T-helper 1 cell treated with Interleukin-12 subunit alpha and Interleukin-12 subunit beta and Interleukin-4 antibody, amounts not matched to agents 30 μg/mL and 1 μg/mL, for 36 hours (primary cell): Measurements from ENCODE around the gene WDFY4.
"Not testable (repeated sequence)": the region's sequence is repeated elsewhere in the genome, so short reads cannot be mapped to it uniquely, and the experiment has no call there.

Source experiments
- H3K27ac Mint-ChIP-seq: one replicate; pipeline ENCODE4 v1.8.0; 2021; ENCODE audit warnings: mild to moderate bottlenecking, mixed read lengths
- H3K27me3 Mint-ChIP-seq: one replicate; pipeline ENCODE4 v1.8.0; 2021; ENCODE audit warnings: low read depth, mixed read lengths
- H3K36me3 Mint-ChIP-seq: one replicate; pipeline ENCODE4 v1.8.0; 2021; ENCODE audit warnings: low read depth, mixed read lengths
- H3K4me1 Mint-ChIP-seq: one replicate; pipeline ENCODE4 v1.8.0; 2021; ENCODE audit warnings: low read depth, mixed read lengths
- H3K4me3 Mint-ChIP-seq: one replicate; pipeline ENCODE4 v1.8.0; 2021; ENCODE audit warnings: mild to moderate bottlenecking, moderate library complexity, mixed read lengths
- H3K9me3 Mint-ChIP-seq: one replicate; pipeline ENCODE4 v1.8.0; 2021; ENCODE audit warnings: mixed read lengths

The WDFY4 gene

GRCh38 chr10:48684792-48685623 is at the start of gene WDFY4:
Gene WDFY4 (plus strand): TSS chr10:48684873. CDS start chr10:48709733, 24,860 bp downstream.
- no peaks in the 10 kb centered on the region for H3K4me1 Mint-ChIP-seq
- H3K27ac Mint-ChIP-seq, result no peak within 1 kb of the TSS
- no peaks in the 10 kb centered on the region for H3K36me3 Mint-ChIP-seq
- no peak within 1 kb of the TSS for H3K4me3 Mint-ChIP-seq
- H3K27me3 Mint-ChIP-seq, result no peaks in the 10 kb centered on the region
- H3K9me3 Mint-ChIP-seq, result no peaks in the 10 kb centered on the region

GRCh38 chr10:48634984-48635557 is 49.6 kb upstream of the WDFY4 start:
- H3K4me3 Mint-ChIP-seq, result no peak overlapping the region
- peaks cover 23% of the 10 kb centered on the region for H3K4me1 Mint-ChIP-seq
- H3K27ac Mint-ChIP-seq, result no peak overlapping the region
- peaks cover 3% of the 10 kb centered on the region for H3K9me3 Mint-ChIP-seq
- no peaks in the 10 kb centered on the region for H3K36me3 Mint-ChIP-seq
- peaks cover 20% of the 10 kb centered on the region for H3K27me3 Mint-ChIP-seq

- Mint-ChIP-seq H3K27me3 (peaks cover 23% of the 10 kb centered on the region), H3K36me3 (no peaks in the 10 kb centered on the region), H3K4me3 (no peak overlapping the region), H3K4me1 (peaks cover 23% of the 10 kb centered on the region), H3K9me3 (peaks cover 7% of the 10 kb centered on the region), H3K27ac (no peak overlapping the region)
Measured at GRCh38 chr10:48636231-48636630, 48.4 kb upstream of the WDFY4 start.

GRCh38 chr10:48636901-48637300 is 47.8 kb upstream of the WDFY4 start:
- peaks cover 9% of the 10 kb centered on the region for H3K9me3 Mint-ChIP-seq
- H3K27ac Mint-ChIP-seq, result no peak overlapping the region
- peaks cover 19% of the 10 kb centered on the region for H3K27me3 Mint-ChIP-seq
- no peaks in the 10 kb centered on the region for H3K36me3 Mint-ChIP-seq
- H3K4me1 Mint-ChIP-seq, result peaks cover 23% of the 10 kb centered on the region
- no peak overlapping the region for H3K4me3 Mint-ChIP-seq

GRCh38 chr10:48638158-48638557 is 46.5 kb upstream of the WDFY4 start:
- no peaks in the 10 kb centered on the region for H3K36me3 Mint-ChIP-seq

GRCh38 chr10:48638739-48639527 is 45.7 kb upstream of the WDFY4 start:
- no peak overlapping the region for H3K4me3 Mint-ChIP-seq
- H3K4me1 Mint-ChIP-seq, result peaks cover 10% of the 10 kb centered on the region
- H3K27ac Mint-ChIP-seq, result no peak overlapping the region

More at GRCh38 chr10:48638158-48638557, 46.5 kb upstream of the WDFY4 start:
- Mint-ChIP-seq H3K4me1 (peaks cover 16% of the 10 kb centered on the region), H3K27me3 (peaks cover 12% of the 10 kb centered on the region), H3K27ac (no peak overlapping the region), H3K9me3 (peaks cover 12% of the 10 kb centered on the region), H3K4me3 (no peak overlapping the region)

GRCh38 chr10:48639632-48640031 is 45.0 kb upstream of the WDFY4 start:
- Mint-ChIP-seq H3K27me3 (peaks cover 18% of the 10 kb centered on the region), H3K4me3 (no peak overlapping the region), H3K36me3 (no peaks in the 10 kb centered on the region), H3K27ac (no peak overlapping the region), H3K4me1 (peaks cover 3% of the 10 kb centered on the region), H3K9me3 (peaks cover 12% of the 10 kb centered on the region)

More at GRCh38 chr10:48638739-48639527, 45.7 kb upstream of the WDFY4 start:
- H3K9me3 Mint-ChIP-seq, result peaks cover 12% of the 10 kb centered on the region
- H3K36me3 Mint-ChIP-seq, result no peaks in the 10 kb centered on the region
- peaks cover 12% of the 10 kb centered on the region for H3K27me3 Mint-ChIP-seq

GRCh38 chr10:48640326-48640725 is 44.3 kb upstream of the WDFY4 start:
- H3K9me3 Mint-ChIP-seq, result peaks cover 12% of the 10 kb centered on the region
- H3K36me3 Mint-ChIP-seq, result no peaks in the 10 kb centered on the region
- H3K27ac Mint-ChIP-seq, result no peak overlapping the region
- no peaks in the 10 kb centered on the region for H3K4me1 Mint-ChIP-seq
- no peak overlapping the region for H3K4me3 Mint-ChIP-seq
- peaks cover 24% of the 10 kb centered on the region for H3K27me3 Mint-ChIP-seq

- not testable (repeated sequence) for H3K4me3 Mint-ChIP-seq, H3K27ac Mint-ChIP-seq, H3K4me1 Mint-ChIP-seq, H3K36me3 Mint-ChIP-seq
- Mint-ChIP-seq H3K27me3 (peaks cover 28% of the 10 kb centered on the region), H3K9me3 (peaks cover 12% of the 10 kb centered on the region)
Measured at GRCh38 chr10:48641099-48641690, 43.5 kb upstream of the WDFY4 start.

- Mint-ChIP-seq H3K27ac (no peak overlapping the region), H3K9me3 (peaks cover 6% of the 10 kb centered on the region), H3K4me3 (no peak overlapping the region), H3K36me3 (no peaks in the 10 kb centered on the region), H3K27me3 (peaks cover 40% of the 10 kb centered on the region), H3K4me1 (no peaks in the 10 kb centered on the region)
Measured at GRCh38 chr10:48645600-48645999, 39.1 kb upstream of the WDFY4 start.

- not testable (repeated sequence) for H3K27ac Mint-ChIP-seq, H3K4me1 Mint-ChIP-seq, H3K4me3 Mint-ChIP-seq, H3K36me3 Mint-ChIP-seq, H3K9me3 Mint-ChIP-seq
- H3K27me3 Mint-ChIP-seq, result peaks cover 46% of the 10 kb centered on the region
Measured at GRCh38 chr10:48647073-48647472, 37.6 kb upstream of the WDFY4 start.

- peaks cover 2% of the 10 kb centered on the region for H3K4me1 Mint-ChIP-seq
- no peaks in the 10 kb centered on the region for H3K36me3 Mint-ChIP-seq
- no peak overlapping the region for H3K4me3 Mint-ChIP-seq
- H3K27ac Mint-ChIP-seq, result no peak overlapping the region
- H3K27me3 Mint-ChIP-seq, result peaks cover 50% of the 10 kb centered on the region
- H3K9me3 Mint-ChIP-seq, result no peaks in the 10 kb centered on the region
Measured at GRCh38 chr10:48648172-48648942, 36.3 kb upstream of the WDFY4 start.

GRCh38 chr10:48649349-48649944 is 35.2 kb upstream of the WDFY4 start:
- H3K27ac Mint-ChIP-seq, result no peak overlapping the region
- no peaks in the 10 kb centered on the region for H3K36me3 Mint-ChIP-seq
- H3K4me1 Mint-ChIP-seq, result peaks cover 2% of the 10 kb centered on the region
- no peak overlapping the region for H3K4me3 Mint-ChIP-seq
- H3K9me3 Mint-ChIP-seq, result no peaks in the 10 kb centered on the region
- H3K27me3 Mint-ChIP-seq, result peaks cover 52% of the 10 kb centered on the region
